Subcutaneous adipose tissue (tissue), 4 donors: ENCODE data around the gene PACRGL. TPM values are rescaled to one million over a fixed set of nuclear protein-coding genes. Genes with fewer than 3 reads are reported as not detected.

Source experiments
- total RNA-seq, 4 donors: library from RNA; depleted of rRNA; stranded (reverse); fragments of >200 nt; gene quantifications; one replicate each; pipeline ENCODE4 v1.1.0, GENCODE V29; 2016
- TF ChIP-seq, protein P1 (sequence below): fragments of 450-650 bp; IDR thresholded peaks from one replicate; pipeline ENCODE4 v1.5.1; 2016; ENCODE audit warnings: low read depth, mild to moderate bottlenecking, control low read depth, antibody characterized with exemption, moderate library complexity

PACRGL gene
- total RNA-seq, 4 donors from 2014 or later, result 28.7 to 38.5 (median 35.8) TPM

DNA sequence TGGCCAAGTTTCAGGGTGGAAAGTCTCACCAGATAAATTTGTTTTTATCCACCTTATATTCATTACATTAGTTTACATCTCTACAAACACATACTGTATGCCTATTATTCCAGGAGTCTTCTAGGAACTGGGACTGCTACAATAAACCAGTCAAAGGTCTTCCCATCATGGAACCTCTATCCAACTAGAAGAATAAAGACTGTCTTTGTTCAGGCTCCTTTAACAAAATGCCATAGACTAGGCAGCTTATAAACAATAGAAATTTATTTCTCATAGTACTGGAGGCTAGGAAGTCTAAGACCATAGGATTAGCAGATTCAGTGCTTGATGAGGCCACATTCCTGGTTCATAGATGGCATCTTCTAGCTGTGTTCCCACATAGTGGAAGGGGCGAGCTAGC is 61.6 kb downstream of the PACRGL start:
- TF ChIP-seq, protein P1, sequence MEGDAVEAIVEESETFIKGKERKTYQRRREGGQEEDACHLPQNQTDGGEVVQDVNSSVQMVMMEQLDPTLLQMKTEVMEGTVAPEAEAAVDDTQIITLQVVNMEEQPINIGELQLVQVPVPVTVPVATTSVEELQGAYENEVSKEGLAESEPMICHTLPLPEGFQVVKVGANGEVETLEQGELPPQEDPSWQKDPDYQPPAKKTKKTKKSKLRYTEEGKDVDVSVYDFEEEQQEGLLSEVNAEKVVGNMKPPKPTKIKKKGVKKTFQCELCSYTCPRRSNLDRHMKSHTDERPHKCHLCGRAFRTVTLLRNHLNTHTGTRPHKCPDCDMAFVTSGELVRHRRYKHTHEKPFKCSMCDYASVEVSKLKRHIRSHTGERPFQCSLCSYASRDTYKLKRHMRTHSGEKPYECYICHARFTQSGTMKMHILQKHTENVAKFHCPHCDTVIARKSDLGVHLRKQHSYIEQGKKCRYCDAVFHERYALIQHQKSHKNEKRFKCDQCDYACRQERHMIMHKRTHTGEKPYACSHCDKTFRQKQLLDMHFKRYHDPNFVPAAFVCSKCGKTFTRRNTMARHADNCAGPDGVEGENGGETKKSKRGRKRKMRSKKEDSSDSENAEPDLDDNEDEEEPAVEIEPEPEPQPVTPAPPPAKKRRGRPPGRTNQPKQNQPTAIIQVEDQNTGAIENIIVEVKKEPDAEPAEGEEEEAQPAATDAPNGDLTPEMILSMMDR, result no peak

DNA sequence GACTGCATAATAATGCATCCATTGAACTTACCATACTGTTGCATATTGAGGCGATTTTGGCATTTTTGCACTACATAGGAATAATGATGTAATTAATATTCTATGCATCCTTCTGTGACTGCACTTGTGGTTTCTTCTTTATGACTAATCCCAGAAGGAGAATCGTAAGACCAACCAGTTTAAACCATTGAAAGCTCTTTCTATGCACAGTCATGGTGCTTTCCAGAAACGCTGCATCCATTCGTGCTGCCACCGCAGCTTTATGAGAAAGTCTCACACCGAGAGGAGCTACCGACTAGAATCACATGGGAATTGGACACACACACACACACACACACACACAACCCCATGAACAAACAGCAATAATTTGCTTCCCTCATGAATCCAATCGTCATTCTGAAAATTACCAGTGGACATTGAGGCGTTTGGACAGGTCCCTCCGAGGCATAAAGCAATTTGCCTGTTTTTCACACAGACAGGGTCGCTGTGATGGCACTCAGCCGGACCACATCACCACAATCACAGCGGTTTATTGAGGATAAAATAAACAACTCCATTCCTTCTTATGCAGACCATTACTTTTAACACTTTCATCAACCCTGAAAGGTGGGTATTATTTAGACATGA is 64.2 kb downstream of the PACRGL start:
- TF ChIP-seq, protein P1, result no peak

DNA sequence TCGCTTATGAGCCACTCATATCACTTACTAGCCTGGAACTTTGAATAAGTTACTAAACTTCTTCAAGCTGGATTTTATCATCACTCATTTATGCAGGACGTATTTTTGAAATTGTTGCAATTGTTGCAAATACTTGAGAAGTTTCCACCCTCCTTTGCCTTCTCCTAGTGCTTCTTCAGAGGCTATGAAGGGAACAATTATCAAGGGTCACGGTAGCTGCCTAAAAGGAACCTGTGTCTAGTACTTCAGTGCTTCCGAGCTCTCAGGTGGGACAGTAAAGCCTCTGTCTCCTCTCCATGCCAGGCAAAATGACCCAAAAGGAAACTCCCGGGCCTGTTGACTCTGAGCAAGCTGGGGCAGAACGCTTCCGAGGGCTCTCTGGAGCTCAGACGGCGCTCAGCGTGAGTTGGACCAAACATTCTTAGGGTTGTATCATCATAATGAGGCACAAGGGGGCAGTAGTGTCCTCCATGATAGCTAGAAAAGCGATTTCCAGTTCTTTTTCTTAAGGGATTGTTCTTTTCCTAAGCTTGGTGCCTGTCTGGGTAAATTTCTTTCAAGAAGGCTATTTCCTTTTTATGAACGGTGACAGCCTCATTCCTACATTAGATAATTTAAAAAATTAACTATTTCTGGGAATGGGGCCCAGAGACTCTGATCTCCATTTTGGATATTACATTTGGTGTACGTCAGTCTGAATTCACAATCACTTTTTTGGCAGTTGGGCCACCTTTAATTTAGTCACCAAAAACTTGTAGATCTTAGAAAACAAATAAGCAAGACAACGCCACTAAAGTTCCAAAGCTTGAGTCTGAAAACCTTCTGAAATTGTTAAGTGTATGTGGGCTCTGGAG is 73.1 kb downstream of the PACRGL start:
- TF ChIP-seq, protein P1, result no peak

DNA sequence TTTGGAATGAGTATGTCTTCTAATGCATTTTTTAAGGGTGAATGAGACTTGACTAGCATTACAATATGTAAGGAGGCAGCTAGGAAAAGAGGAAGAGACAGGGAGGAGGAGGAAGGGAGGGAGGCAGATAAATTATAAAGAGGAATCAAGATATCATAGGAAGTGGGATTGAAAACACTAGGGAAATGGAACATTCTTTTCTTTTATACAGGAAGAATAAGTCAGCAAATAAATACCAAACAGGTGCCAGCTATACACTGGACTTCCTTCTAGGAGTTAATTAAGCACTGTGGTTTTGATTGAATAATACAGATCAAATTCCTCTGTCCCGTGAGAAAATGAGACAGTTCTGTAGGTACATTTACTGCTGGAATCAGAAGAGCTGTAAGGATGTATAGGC is 78.6 kb downstream of the PACRGL start:
- TF ChIP-seq, protein P1, result no peak

DNA sequence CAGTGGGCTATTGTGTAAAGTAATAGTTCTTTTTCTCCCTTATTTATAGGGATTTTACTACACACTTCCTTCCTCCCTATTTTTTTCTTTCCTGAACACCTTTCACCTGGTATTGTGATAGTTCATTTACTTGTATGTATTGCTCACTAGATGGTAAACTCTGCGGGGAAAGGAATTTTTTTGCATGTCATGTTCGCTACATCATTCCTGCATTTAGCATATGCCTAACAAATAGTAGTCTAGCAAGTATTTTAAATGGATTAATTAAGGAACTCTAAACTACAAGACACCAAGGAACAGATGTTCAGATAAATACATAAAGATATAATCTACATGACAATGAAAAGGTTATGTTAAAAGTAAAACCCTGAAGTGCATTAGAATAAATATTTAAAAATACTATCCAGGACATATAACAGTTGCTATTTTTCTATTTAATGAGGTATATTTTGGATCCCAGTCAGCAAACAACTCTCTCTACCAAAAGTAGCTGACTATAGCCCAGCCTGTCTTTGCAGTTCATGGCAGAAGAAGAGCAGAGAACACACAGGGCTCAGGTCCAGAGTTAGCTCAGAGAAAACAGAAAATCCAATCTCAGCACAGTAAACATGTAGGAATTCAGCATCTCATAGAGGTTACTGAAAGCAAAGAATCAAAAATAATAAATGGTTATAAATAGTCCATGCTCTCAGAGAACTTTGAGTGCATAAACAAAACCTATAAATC is 87.8 kb downstream of the PACRGL start:
- TF ChIP-seq, protein P1, result no peak
